A549 (cell line): ENCODE measurements around the gene RGS13. TPM values are rescaled to one million over a fixed set of nuclear protein-coding genes. Genes with fewer than 3 reads are reported as not detected.

Experiments used
- ATAC-seq, 2 experiments: fragments of 200-7000 bp in 1 of 2; fragments of >200 bp in 1 of 2; cut with Nextera tagmentation in 1 of 2; cut with Tn5 transposase in 1 of 2; 3 replicates each; pipeline versions ENCODE4 v1.8.0 to v1.9.1; 2018 to 2020; ENCODE audit warnings: mild to moderate bottlenecking in 1 of 2, moderate library complexity in 1 of 2
- CTCF ChIA-PET: fragments of 300-600 bp; sonication (Branson Sonifier 250); formaldehyde crosslinking; extraction: SDS; loops from one replicate; lab custom pipeline; 2021; ENCODE audit warnings: antibody characterized with exemption, inconsistent platforms; lab: Yijun Ruan, JAX
- POLR2A ChIA-PET: fragments of 350-600 bp; formaldehyde crosslinking; extraction: SDS; loops from one replicate; lab custom pipeline; 2021; ENCODE audit warnings: antibody characterized with exemption, inconsistent platforms; lab: Yijun Ruan, JAX
- DNase-seq, 2 experiments: peaks; one replicate each; pipeline versions ENCODE4 v3.0.0 to v3.0.0-alpha.2; 2011 to 2016; ENCODE audit warnings: low read depth in 1 of 2, low spot score in 1 of 2
- FAIRE-seq: peaks from 2 replicates; lab custom pipeline; 2011; peaks lifted over from hg19 to GRCh38; lab: Jason Lieb, UNC
- H3K27ac ChIP-seq, 2 experiments: fragments of >200 bp; sonication (Bioruptor Twin); formaldehyde crosslinking; 3 replicates each; pipeline ENCODE4 v1.5.1; 2016 to 2017
- H3K4me1 ChIP-seq: fragments of >200 bp; sonication (Bioruptor Twin); formaldehyde crosslinking; 3 replicates; pipeline ENCODE4 v1.6.1; 2016
- H3K4me2 ChIP-seq: fragments of >200 bp; sonication (Bioruptor Twin); formaldehyde crosslinking; 3 replicates; pipeline ENCODE4 v1.6.1; 2016
- H3K4me3 ChIP-seq: fragments of >200 bp; sonication (Bioruptor Twin); formaldehyde crosslinking; 3 replicates; pipeline ENCODE4 v1.5.1; 2016
- H3K9me3 ChIP-seq: fragments of >200 bp; sonication (Bioruptor Twin); formaldehyde crosslinking; 3 replicates; pipeline ENCODE4 v1.6.1; 2016
- CBX2 ChIP-seq: fragments of 200-600 bp; sonication (generic); IDR thresholded peaks from 2 replicates; pipeline ENCODE4 v1.6.1; 2016; ENCODE audit warnings: low read depth, mild to moderate bottlenecking, borderline replicate concordance
- CEBPB ChIP-seq, 2 experiments: fragments of >200 bp in 1 of 2; sonication (Bioruptor Twin) in 1 of 2; formaldehyde crosslinking in 1 of 2; IDR thresholded peaks; 2 replicates each; pipeline ENCODE4 v1.6.1; 2012 to 2016
- CHD2 ChIP-seq: fragments of 150-350 bp; IDR thresholded peaks from 2 replicates; pipeline ENCODE4 v1.6.1; 2014; ENCODE audit warnings: low read length; ENCODE audit not compliant: partially characterized antibody
- CTCF ChIP-seq: fragments of >200 bp; sonication (Bioruptor Twin); formaldehyde crosslinking; IDR thresholded peaks from 3 replicates; pipeline ENCODE4 v1.5.1; 2016
- EHF ChIP-seq: fragments of 250-450 bp; sonication (Bioruptor Pico); IDR thresholded peaks from 2 replicates; pipeline ENCODE4 v1.5.0; 2020; ENCODE audit warnings: mild to moderate bottlenecking
- EP300 ChIP-seq, 2 experiments: fragments of >200 bp; sonication (Bioruptor Twin); formaldehyde crosslinking; IDR thresholded peaks; 2 replicates in 1 of 2; 3 replicates in 1 of 2; pipeline ENCODE4 v1.6.1; 2016 to 2017
- HDAC2 ChIP-seq: fragments of 200-600 bp; sonication (generic); IDR thresholded peaks from 2 replicates; pipeline ENCODE4 v1.6.1; 2016
- HEYL ChIP-seq: fragments of 250-450 bp; sonication (Bioruptor Pico); IDR thresholded peaks from 2 replicates; pipeline ENCODE4 v1.8.0; 2021; ENCODE audit warnings: mild to moderate bottlenecking, moderate library complexity
- HOXA7 ChIP-seq: fragments of 250-450 bp; sonication (Bioruptor Pico); IDR thresholded peaks from 2 replicates; pipeline ENCODE4 v1.5.0; 2020; ENCODE audit warnings: mild to moderate bottlenecking, moderate library complexity
- HOXB13 ChIP-seq: fragments of 250-450 bp; sonication (Bioruptor Pico); IDR thresholded peaks from 2 replicates; pipeline ENCODE4 v1.5.0; 2020; ENCODE audit warnings: low read depth, mild to moderate bottlenecking, moderate library complexity
- PHF8 ChIP-seq: fragments of 200-600 bp; sonication (generic); IDR thresholded peaks from 2 replicates; pipeline ENCODE4 v1.6.1; 2016; ENCODE audit warnings: low read depth, mild to moderate bottlenecking, antibody characterized with exemption, moderate library complexity, borderline replicate concordance
- RAD21 ChIP-seq, 2 experiments: fragments of >200 bp in 1 of 2; sonication (Bioruptor Twin) in 1 of 2; formaldehyde crosslinking in 1 of 2; IDR thresholded peaks in 1 of 2; conservative IDR thresholded peaks in 1 of 2; 2 replicates in 1 of 2; 3 replicates in 1 of 2; pipeline ENCODE4 v1.6.1; 2012 to 2018; ENCODE audit warnings: inconsistent platforms in 1 of 2
- RARB ChIP-seq: fragments of 250-450 bp; sonication (Bioruptor Pico); IDR thresholded peaks from 2 replicates; pipeline ENCODE4 v1.8.0; 2021; ENCODE audit warnings: mild to moderate bottlenecking, moderate library complexity
- REST ChIP-seq: fragments of 200-600 bp; sonication (generic); IDR thresholded peaks from 2 replicates; pipeline ENCODE4 v1.6.1; 2016; ENCODE audit warnings: antibody characterized with exemption, mild to moderate bottlenecking, moderate library complexity
- SMC3 ChIP-seq: fragments of >200 bp; sonication (Bioruptor Twin); formaldehyde crosslinking; IDR thresholded peaks from 3 replicates; pipeline ENCODE4 v1.6.1; 2018; ENCODE audit warnings: inconsistent platforms
- ZC3H11A ChIP-seq: fragments of 450-650 bp; IDR thresholded peaks from 2 replicates; pipeline ENCODE4 v1.6.1; 2014; ENCODE audit warnings: antibody characterized with exemption, mild to moderate bottlenecking
- ZFP36 ChIP-seq: fragments of 450-650 bp; IDR thresholded peaks from 2 replicates; pipeline ENCODE4 v1.6.1; 2014; ENCODE audit warnings: borderline replicate concordance; ENCODE audit not compliant: partially characterized antibody
- ZNF302 ChIP-seq: fragments of 250-450 bp; sonication (Bioruptor Pico); IDR thresholded peaks from 2 replicates; pipeline ENCODE4 v1.9.0; 2021; ENCODE audit warnings: inconsistent platforms, mild to moderate bottlenecking, moderate library complexity
- ZSCAN20 ChIP-seq: fragments of 250-450 bp; sonication (Bioruptor Pico); IDR thresholded peaks from 2 replicates; pipeline ENCODE4 v1.8.0; 2022; ENCODE audit warnings: mild to moderate bottlenecking, moderate library complexity
- WGBS: methylation state at CpG from one replicate; pipeline ENCODE4 v1.1.6; 2017; ENCODE audit errors: missing lambda C conversion rate; 5-methylcytosine and 5-hydroxymethylcytosine counted together
- polyA plus RNA-seq, 4 experiments: library from polyadenylated mRNA; depleted of rRNA in 3 of 4; stranded (reverse); fragments of >200 nt; fragmentation: RNase III in 1 of 4; extraction: RNeasy Plus Mini Kit Qiagen cat#74134 plus additional on column Dnase treatment in 1 of 4; gene quantifications; 2 replicates in 3 of 4; 3 replicates in 1 of 4; pipeline ENCODE4 v1.2.3, GENCODE V29; 2011 to 2017
- TF ChIP-seq, protein P1 (sequence below): IDR thresholded peaks from 2 replicates; pipeline ENCODE4 v1.6.1; 2012
- TF ChIP-seq, protein P2 (sequence below): fragments of 450-650 bp; IDR thresholded peaks from 2 replicates; pipeline ENCODE4 v1.6.1; 2014; ENCODE audit warnings: antibody characterized with exemption
- TF ChIP-seq, protein P3 (sequence below): fragments of >200 bp; sonication (Bioruptor Twin); formaldehyde crosslinking; IDR thresholded peaks from 3 replicates; pipeline ENCODE4 v1.6.1; 2016
- TF ChIP-seq, protein P4 (sequence below): IDR thresholded peaks from 2 replicates; pipeline ENCODE4 v1.6.1; 2012
- TF ChIP-seq, protein P5 (sequence below): fragments of 150-350 bp; IDR thresholded peaks from 2 replicates; pipeline ENCODE4 v1.6.1; 2014; ENCODE audit warnings: low read depth, mild to moderate bottlenecking, low read length

Gene RGS13
- polyA plus RNA-seq, 2 of the 4 experiments (the other 2 are of a cell fraction): not detected

GRCh38 chr1:192691041-192691440, 55.1 kb downstream of the RGS13 start:
- no peak for TF ChIP-seq RAD21 (conservative IDR thresholded peaks at IDR 0.05 in 1 of 2, IDR thresholded peaks at IDR 0.05 in 1 of 2)
- no peak for TF ChIP-seq CHD2
- TF ChIP-seq PHF8: no peak
- no peaks in the 10 kb centered on the region for H3K9me3 ChIP-seq
- FAIRE-seq (no peak), ATAC-seq (no peak), DNase-seq (no peak)
- POLR2A ChIA-PET: no interaction called here
- no peak overlapping the region for H3K27ac ChIP-seq
- H3K4me2 ChIP-seq: no peak overlapping the region
- no peak overlapping the region for H3K4me3 ChIP-seq
- no peaks in the 10 kb centered on the region for H3K4me1 ChIP-seq
- WGBS: 54% methylated on average over 1 of the region's 1 CpG
- CTCF ChIA-PET: no interaction called here

DNA sequence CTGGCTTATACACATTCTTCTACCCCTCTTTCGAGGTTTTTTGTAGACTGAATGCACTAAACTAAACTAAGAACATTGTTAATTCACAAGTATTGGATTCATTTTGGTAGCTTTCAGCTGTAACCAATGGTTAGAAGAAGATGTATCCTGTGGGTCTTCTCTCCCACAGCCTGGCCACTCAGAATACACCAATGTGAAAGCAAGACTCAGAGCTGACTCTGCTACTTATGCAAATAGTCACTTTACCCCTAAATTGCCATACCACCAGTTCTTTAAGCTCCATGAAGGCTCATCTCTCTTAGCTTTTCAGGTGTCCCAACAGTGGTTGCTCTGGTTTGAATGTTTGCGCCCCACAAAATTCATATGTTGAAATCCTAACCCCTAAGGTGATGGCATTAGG, 60.1 kb downstream of the RGS13 start:
- no peak for DNase-seq
- no peaks in the 10 kb centered on the region for H3K9me3 ChIP-seq
- ChIA-PET POLR2A (no interaction called here), CTCF (no interaction called here)
- H3K4me1 ChIP-seq: peaks cover 17% of the 10 kb centered on the region
- no peak overlapping the region for H3K4me3 ChIP-seq
- ATAC-seq: no peak
- no peak overlapping the region for H3K4me2 ChIP-seq
- WGBS: 73% methylated on average over 2 of the region's 2 CpGs
- no peak for FAIRE-seq
- 0 out of 6 replicates have a peak overlapping the region, but pooled peaks of 1 of the 2 experiments have one; percentile 11 for H3K27ac ChIP-seq
- no peak for TF ChIP-seq CTCF
- no peak for TF ChIP-seq HDAC2
- no peak for TF ChIP-seq RARB (CRISPR knock-in tag)
- TF ChIP-seq ZC3H11A: no peak
- no peak for TF ChIP-seq SMC3
- TF ChIP-seq EHF (CRISPR knock-in tag): no peak
- TF ChIP-seq HOXB13: no peak

- Histone ChIP-seq H3K27ac (peak overlapping the region in 1 of 2 experiments; percentile 33; a peak in 3 of 6 replicates), H3K4me1 (peaks cover 31% of the 10 kb centered on the region), H3K9me3 (no peaks in the 10 kb centered on the region), H3K4me2 (no peak overlapping the region), H3K4me3 (no peak overlapping the region)
- ChIA-PET POLR2A (no interaction called here), CTCF (interaction anchor here (0.6 kb wide), 1 partner anchor 220 kb away, joined by 3 read pairs; no protein-coding TSS in a partner anchor)
- DNase-seq (no peak), FAIRE-seq (no peak), ATAC-seq (no peak)
- WGBS: 88% methylated on average over 2 of the region's 2 CpGs
- TF ChIP-seq RAD21 (conservative IDR thresholded peaks at IDR 0.05 in 1 of 2, IDR thresholded peaks at IDR 0.05 in 1 of 2): no peak
- no peak for TF ChIP-seq CEBPB (IDR thresholded peaks at IDR 0.05)
- no peak for TF ChIP-seq HOXA7 (CRISPR knock-in tag)
- TF ChIP-seq REST: no peak
- no peak for TF ChIP-seq ZFP36
- TF ChIP-seq PHF8: no peak
- TF ChIP-seq, protein P1, sequence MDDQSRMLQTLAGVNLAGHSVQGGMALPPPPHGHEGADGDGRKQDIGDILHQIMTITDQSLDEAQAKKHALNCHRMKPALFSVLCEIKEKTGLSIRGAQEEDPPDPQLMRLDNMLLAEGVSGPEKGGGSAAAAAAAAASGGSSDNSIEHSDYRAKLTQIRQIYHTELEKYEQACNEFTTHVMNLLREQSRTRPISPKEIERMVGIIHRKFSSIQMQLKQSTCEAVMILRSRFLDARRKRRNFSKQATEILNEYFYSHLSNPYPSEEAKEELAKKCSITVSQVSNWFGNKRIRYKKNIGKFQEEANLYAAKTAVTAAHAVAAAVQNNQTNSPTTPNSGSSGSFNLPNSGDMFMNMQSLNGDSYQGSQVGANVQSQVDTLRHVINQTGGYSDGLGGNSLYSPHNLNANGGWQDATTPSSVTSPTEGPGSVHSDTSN: no peak
- TF ChIP-seq, protein P2, sequence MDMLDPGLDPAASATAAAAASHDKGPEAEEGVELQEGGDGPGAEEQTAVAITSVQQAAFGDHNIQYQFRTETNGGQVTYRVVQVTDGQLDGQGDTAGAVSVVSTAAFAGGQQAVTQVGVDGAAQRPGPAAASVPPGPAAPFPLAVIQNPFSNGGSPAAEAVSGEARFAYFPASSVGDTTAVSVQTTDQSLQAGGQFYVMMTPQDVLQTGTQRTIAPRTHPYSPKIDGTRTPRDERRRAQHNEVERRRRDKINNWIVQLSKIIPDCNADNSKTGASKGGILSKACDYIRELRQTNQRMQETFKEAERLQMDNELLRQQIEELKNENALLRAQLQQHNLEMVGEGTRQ: no peak
- TF ChIP-seq CBX2: no peak
- TF ChIP-seq, protein P3, sequence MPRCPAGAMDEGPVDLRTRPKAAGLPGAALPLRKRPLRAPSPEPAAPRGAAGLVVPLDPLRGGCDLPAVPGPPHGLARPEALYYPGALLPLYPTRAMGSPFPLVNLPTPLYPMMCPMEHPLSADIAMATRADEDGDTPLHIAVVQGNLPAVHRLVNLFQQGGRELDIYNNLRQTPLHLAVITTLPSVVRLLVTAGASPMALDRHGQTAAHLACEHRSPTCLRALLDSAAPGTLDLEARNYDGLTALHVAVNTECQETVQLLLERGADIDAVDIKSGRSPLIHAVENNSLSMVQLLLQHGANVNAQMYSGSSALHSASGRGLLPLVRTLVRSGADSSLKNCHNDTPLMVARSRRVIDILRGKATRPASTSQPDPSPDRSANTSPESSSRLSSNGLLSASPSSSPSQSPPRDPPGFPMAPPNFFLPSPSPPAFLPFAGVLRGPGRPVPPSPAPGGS: no peak
- no peak for TF ChIP-seq ZNF302
- no peak for TF ChIP-seq EP300 (IDR thresholded peaks at IDR 0.05)
- TF ChIP-seq, protein P4, sequence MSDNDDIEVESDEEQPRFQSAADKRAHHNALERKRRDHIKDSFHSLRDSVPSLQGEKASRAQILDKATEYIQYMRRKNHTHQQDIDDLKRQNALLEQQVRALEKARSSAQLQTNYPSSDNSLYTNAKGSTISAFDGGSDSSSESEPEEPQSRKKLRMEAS: no peak
- TF ChIP-seq ZSCAN20 (CRISPR knock-in tag): no peak
- TF ChIP-seq HEYL (CRISPR knock-in tag): no peak
- TF ChIP-seq, protein P5, sequence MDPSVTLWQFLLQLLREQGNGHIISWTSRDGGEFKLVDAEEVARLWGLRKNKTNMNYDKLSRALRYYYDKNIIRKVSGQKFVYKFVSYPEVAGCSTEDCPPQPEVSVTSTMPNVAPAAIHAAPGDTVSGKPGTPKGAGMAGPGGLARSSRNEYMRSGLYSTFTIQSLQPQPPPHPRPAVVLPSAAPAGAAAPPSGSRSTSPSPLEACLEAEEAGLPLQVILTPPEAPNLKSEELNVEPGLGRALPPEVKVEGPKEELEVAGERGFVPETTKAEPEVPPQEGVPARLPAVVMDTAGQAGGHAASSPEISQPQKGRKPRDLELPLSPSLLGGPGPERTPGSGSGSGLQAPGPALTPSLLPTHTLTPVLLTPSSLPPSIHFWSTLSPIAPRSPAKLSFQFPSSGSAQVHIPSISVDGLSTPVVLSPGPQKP: no peak
Observed at GRCh38 chr1:192697771-192698170, 61.8 kb downstream of the RGS13 start.
